Lung (tissue), 12 donors: ENCODE measurements around the gene BCL2L11. TPM values are rescaled to one million over a fixed set of nuclear protein-coding genes. Genes with fewer than 3 reads are reported as not detected.

Experiments used
- ATAC-seq: fragments of 200-7000 bp; cut with Tn5 transposase; one replicate; pipeline ENCODE4 v1.9.1; 2020; ENCODE audit warnings: moderate number of reproducible peaks; ENCODE audit not compliant: insufficient read depth, low FRiP score
- DNase-seq, 3 donors: peaks; one replicate each; pipeline ENCODE4 v3.0.0-alpha.2; 2013 to 2017
- H3K27ac ChIP-seq, 2 donors: one replicate each; pipeline ENCODE4 v1.5.1; 2013; ENCODE audit warnings: mild to moderate bottlenecking in 2 of 2, moderate library complexity in 2 of 2, control low read depth in 1 of 2, inconsistent platforms in 1 of 2, low read depth in 1 of 2, low read length in 1 of 2
- H3K27me3 ChIP-seq, 3 donors: one replicate each; pipeline ENCODE4 v1.5.1; 2013; ENCODE audit warnings: low read length in 2 of 3; ENCODE audit not compliant: control insufficient read depth in 3 of 3, insufficient read depth in 3 of 3
- H3K36me3 ChIP-seq, 4 donors: one replicate each; pipeline ENCODE4 v1.5.1; 2013; ENCODE audit warnings: low read length in 4 of 4, mild to moderate bottlenecking in 1 of 4, moderate library complexity in 1 of 4; ENCODE audit not compliant: control insufficient read depth in 4 of 4, insufficient read depth in 4 of 4
- H3K4me1 ChIP-seq, 5 donors: one replicate each; pipeline ENCODE4 v1.5.1; 2013; ENCODE audit warnings: low read length in 5 of 5, mild to moderate bottlenecking in 2 of 5, moderate library complexity in 1 of 5; ENCODE audit not compliant: control insufficient read depth in 5 of 5, insufficient read depth in 5 of 5
- H3K4me3 ChIP-seq: one replicate; pipeline ENCODE4 v1.5.1; 2013; ENCODE audit warnings: mild to moderate bottlenecking, control low read depth, moderate library complexity
- H3K9ac ChIP-seq, 2 donors: one replicate each; pipeline ENCODE4 v1.5.1; 2013; ENCODE audit warnings: low read length in 2 of 2, control low read depth in 1 of 2; ENCODE audit not compliant: insufficient read depth in 1 of 2
- H3K9me3 ChIP-seq, 4 donors: one replicate each; pipeline ENCODE4 v1.5.1; 2013; ENCODE audit warnings: low read length in 3 of 4, mild to moderate bottlenecking in 1 of 4, moderate library complexity in 1 of 4; ENCODE audit not compliant: control insufficient read depth in 4 of 4, insufficient read depth in 3 of 4
- CTCF ChIP-seq: IDR thresholded peaks from 2 replicates; pipeline ENCODE4 v1.5.1; 2012; ENCODE audit warnings: mild to moderate bottlenecking; ENCODE audit errors: control extremely low read depth, extremely low read depth
- WGBS, 2 donors: extraction: QIAGEN DNeasy Blood & Tissue Kit; methylation state at CpG; one replicate each; pipeline ENCODE4 v1.1.7; 2013; 5-methylcytosine and 5-hydroxymethylcytosine counted together
- polyA plus RNA-seq, 2 donors: library from polyadenylated mRNA; stranded (reverse); fragments of 200-250 nt; gene quantifications; one replicate each; pipeline ENCODE4 v1.2.1, GENCODE V29; 2013
- total RNA-seq, 2 donors: library from RNA; depleted of rRNA in 1 of 2; stranded (reverse); fragments of >200 nt in 1 of 2; gene quantifications; one replicate each; pipeline ENCODE4 v1.2.1, GENCODE V29; 2014 to 2021
- donor health status: control.
- donor health status: control.
- donor health status: Bipolar disorder and iron deficiency.
- donor health status: healthy.
- donor health status: DM: yes; HTN: yes; CAD: no.

The BCL2L11 gene
- total and polyA plus RNA-seq, 4 donors, result 3.8 to 24.2 (median 12.6) TPM

GRCh38 chr2:111204706-111205105 lies 84.0 kb downstream of the BCL2L11 start:
- Histone ChIP-seq H3K4me3 (no peak overlapping the region), H3K27me3 (no peaks in the 10 kb centered on the region), H3K36me3 (peaks cover 0 to 1% (median 0%) of the 10 kb centered on the region in 4 donors), H3K27ac (no peak overlapping the region), H3K9ac (no peak overlapping the region), H3K9me3 (no peaks in the 10 kb centered on the region), H3K4me1 (peaks cover 0 to 4% (median 0%) of the 10 kb centered on the region in 5 donors)
- ATAC-seq (no peak), DNase-seq (no peak)
- 71 to 77% methylated on average over 2 of the region's 2 CpGs for WGBS, 2 donors
- no peak for TF ChIP-seq CTCF

- Histone ChIP-seq H3K9me3 (no peaks in the 10 kb centered on the region), H3K27ac (no peak overlapping the region), H3K4me3 (no peak overlapping the region), H3K27me3 (no peaks in the 10 kb centered on the region), H3K4me1 (peaks cover 0 to 4% (median 0%) of the 10 kb centered on the region in 5 donors), H3K9ac (no peak overlapping the region), H3K36me3 (peaks cover 0 to 1% (median 0%) of the 10 kb centered on the region in 4 donors)
- no peak for TF ChIP-seq CTCF
- ATAC-seq, result no peak
- 74 to 77% methylated on average over 2 of the region's 2 CpGs for WGBS, 2 donors
- no peak for DNase-seq
Measured at GRCh38 chr2:111205774-111206173, 85.1 kb downstream of the BCL2L11 start.

- Histone ChIP-seq H3K36me3 (peaks cover 0 to 1% (median 0%) of the 10 kb centered on the region in 4 donors), H3K4me1 (peaks cover 0 to 2% (median 0%) of the 10 kb centered on the region in 5 donors), H3K4me3 (no peak overlapping the region), H3K9ac (no peak overlapping the region), H3K9me3 (no peaks in the 10 kb centered on the region), H3K27ac (no peak overlapping the region), H3K27me3 (no peaks in the 10 kb centered on the region)
- ATAC-seq, result no peak
- 100% methylated on average over 1 of the region's 1 CpG for WGBS, 2 donors
- no peak for DNase-seq
- TF ChIP-seq CTCF, result no peak
Measured at GRCh38 chr2:111207851-111208250, 87.1 kb downstream of the BCL2L11 start.

- TF ChIP-seq CTCF, result no peak
- H3K36me3 ChIP-seq, result peaks cover 0 to 1% (median 0%) of the 10 kb centered on the region in 4 donors
- H3K9me3 ChIP-seq, result no peaks in the 10 kb centered on the region
- peaks cover 0 to 2% (median 0%) of the 10 kb centered on the region in 5 donors for H3K4me1 ChIP-seq
- no peak overlapping the region for H3K4me3 ChIP-seq
- no peak overlapping the region for H3K27ac ChIP-seq
- WGBS, 2 donors, result 89 to 100% methylated on average over 1 of the region's 1 CpG
- ATAC-seq, result no peak
- DNase-seq, result no peak
- H3K9ac ChIP-seq, result no peak overlapping the region
- H3K27me3 ChIP-seq, result no peaks in the 10 kb centered on the region
Measured at GRCh38 chr2:111208639-111209038, 87.9 kb downstream of the BCL2L11 start.
